HL-60/S4 treated with retinoic acid at 250 ng/mL for 4 days and 3 days (cell line): ENCODE results near the gene SPOCK3.

ENCODE experiments used
- in situ Hi-C: fragments of 300-500 bp; cut with MboI; formaldehyde crosslinking; loops from 2 replicates; pipeline ENCODE4 v1.7.0; 2022; ENCODE audit warnings: low sequenced_read_pairs

The SPOCK3 gene

DNA sequence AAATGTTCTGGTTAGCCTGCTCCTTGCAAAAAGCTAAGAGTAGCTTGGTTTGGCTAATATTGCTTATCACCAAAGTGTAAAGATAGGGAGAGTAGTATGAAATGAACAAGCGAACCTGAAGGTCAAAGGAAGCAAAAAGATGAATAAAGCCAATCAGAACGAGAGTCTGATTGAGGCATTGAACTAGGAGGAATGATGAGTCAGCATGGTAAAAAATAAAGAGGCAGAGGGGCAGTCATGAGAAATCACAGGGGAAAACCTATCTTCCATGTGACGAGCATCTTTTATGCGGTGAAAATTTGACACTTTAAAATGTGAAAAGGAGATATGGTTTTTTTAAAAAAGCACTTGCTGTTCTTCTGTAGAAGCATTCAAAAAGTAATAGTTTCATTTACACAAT, 533.7 kb downstream of the SPOCK3 start:
- in situ Hi-C loops = no loop called here

DNA sequence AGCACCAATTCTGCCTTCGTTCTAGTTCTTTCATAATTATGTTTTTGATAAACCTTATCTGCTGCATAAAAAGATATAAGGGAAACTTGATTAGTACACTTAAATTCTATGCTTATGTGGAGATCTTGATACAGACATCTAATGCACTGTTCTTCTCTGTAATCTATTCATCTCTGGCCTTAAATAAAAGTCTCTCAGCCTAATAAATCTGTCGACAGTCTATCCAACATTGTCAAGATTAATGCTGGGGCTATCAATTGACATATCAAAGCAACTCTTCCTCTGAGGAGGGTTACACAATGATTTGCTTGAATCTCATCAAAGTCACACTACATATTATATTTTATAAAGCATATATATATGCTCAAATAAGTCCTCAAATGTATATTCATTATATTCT, 545.5 kb downstream of the SPOCK3 start:
- in situ Hi-C loops = no loop called here

DNA sequence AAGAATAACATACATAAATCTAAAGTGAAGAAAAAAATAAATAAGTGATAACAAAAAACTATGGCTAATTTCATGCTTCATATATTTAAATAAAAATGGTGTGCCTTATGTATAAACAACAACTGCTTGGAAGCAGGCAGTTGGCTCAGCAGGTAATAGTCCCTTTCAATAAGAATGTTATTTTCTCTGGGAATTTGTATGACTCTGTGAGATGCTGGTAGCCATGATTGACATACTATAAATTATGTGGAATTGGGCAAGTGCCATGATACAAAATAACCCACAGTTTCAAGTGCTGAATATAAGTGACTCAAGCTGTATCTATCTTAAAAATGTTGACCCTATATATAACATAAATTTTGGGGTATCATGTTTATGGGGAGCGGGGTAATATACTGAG, 546.5 kb downstream of the SPOCK3 start:
- in situ Hi-C loops = no loop called here
